GM19240 (cell line): ENCODE results near the gene ATG10.
"Not testable (repeated sequence)": the region's sequence is repeated elsewhere in the genome, so short reads cannot be mapped to it uniquely, and the experiment has no call there.

Experiments used
- DNase-seq: peaks from one replicate; pipeline ENCODE4 v3.0.0; 2011; ENCODE audit warnings: low spot score; ENCODE audit not compliant: insufficient read length

ATG10 gene

DNA sequence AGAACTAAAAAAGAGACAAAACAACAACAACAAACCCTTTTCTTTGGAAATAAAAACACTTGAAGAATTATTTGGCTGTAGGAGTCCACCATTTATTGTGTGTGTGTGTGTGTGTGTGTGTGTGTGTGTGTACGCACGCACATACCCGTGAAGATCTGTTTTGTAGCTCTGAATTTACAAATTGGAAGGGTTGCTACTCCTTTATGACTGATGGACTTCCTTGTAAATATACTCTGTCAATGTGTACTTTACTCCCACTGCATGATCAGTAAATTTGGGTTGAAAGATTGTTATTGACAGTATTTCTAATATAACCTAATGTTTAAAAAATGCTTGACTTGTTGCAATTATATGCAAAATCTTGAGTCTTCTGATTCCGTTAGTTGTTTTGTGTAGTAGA lies 148.1 kb downstream of the ATG10 start:
- DNase-seq = no peak

DNA sequence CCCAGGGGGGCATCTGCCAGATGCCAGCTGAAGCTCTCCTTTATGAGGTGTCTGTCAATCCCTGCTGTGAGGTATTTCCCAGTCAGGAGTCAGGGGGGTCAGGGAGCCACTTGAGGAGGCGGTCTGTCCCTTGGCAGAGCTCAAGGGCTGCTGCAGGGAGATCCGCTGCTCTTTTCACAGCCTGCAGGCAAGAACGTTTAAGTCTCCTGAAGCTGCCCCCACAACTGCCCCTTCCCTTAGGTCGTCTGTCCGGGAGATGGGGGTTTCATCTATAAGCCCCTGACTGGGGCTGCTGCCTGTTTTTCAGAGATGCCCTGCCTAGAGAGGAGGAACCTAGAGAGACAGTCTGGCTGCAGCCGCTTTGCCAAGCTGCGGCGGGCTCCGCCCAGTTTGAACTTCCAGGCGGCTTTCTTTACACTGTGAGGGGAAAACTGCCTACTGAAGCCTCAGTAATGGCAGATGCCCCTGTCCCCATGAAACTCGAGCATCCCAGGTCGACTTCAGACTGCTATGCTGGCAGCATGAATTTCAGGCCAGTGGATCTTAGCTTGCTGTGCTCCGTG lies 158.0 kb downstream of the ATG10 start:
- DNase-seq = no peak

GRCh38 chr5:82130602-82131001 lies 158.8 kb downstream of the ATG10 start:
- no peak for DNase-seq

DNA sequence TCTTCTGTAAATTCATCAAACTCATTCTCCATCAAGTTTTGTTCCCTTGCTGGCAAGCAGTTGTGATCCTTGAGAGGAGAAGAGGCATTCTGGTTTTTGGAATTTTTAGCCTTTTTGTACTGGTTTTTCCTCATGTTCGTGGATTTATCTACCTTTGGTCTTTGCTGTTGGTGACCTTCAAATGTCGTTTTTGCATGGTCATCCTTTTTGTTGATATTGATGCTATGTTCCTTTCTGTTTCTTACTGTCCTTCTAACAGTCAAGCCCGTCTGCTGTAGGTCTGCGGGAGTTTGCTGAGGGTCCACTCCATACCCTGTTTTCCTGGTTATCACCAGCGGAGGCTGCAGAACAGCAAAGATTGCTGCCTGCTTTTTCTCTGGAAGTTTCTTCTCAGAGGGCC lies 165.4 kb downstream of the ATG10 start:
- DNase-seq = no peak

DNA sequence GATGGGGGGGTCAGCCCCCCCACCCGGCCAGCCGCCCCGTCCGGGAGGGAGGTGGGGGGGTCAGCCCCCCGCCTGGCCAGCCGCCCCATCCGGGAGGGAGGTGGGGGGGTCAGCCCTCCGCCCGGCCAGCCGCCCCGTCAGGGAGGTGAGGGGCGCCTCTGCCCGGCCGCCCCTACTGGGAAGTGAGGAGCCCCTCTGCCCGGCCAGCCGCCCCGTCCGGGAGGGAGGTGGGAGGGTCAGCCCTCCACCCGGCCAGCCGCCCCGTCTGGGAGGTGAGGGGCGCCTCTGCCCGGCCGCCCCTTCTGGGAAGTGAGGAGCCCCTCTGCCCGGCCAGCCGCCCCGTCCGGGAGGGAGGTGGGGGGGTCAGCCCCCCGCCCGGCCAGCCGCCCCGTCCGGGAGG lies 168.0 kb downstream of the ATG10 start:
- DNase-seq = not testable (repeated sequence)

GRCh38 chr5:82142217-82142841 lies 170.5 kb downstream of the ATG10 start:
- DNase-seq = no peak

DNA sequence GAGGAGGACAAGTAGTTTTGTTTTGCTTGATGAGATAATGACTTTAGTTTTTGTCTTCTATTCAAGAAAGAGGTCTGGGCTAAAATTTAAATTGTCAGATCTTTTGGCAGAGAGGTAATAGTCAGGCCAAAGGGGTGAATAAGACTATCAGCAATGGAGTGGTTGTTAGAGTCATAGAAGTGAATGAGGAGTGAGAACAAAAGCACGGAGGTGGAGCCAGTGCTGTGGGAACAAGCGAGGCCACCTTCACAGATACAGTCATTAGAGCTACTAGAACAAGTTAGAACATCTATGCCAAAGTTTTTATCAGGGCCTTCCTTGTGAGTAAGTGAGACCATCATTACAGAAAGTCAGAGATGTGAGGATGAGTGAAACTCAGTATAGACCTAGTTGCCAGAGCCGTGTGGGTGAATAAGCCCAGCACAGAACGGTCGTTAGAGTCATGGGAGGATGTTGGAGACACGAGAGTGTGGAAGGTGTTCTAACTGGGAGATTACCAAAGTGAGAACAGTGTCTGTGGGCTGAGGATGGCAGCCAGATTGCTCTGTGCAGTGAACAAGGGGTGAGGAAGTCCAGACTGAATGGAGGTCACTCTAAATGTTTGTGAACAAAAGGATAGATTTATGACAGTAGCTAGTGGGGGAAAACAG lies 171.2 kb downstream of the ATG10 start:
- DNase-seq = no peak

GRCh38 chr5:82147860-82148573 lies 176.2 kb downstream of the ATG10 start:
- DNase-seq = no peak

GRCh38 chr5:82149434-82149833 lies 177.6 kb downstream of the ATG10 start:
- DNase-seq = no peak

GRCh38 chr5:82150559-82150958 lies 178.7 kb downstream of the ATG10 start:
- DNase-seq = no peak

DNA sequence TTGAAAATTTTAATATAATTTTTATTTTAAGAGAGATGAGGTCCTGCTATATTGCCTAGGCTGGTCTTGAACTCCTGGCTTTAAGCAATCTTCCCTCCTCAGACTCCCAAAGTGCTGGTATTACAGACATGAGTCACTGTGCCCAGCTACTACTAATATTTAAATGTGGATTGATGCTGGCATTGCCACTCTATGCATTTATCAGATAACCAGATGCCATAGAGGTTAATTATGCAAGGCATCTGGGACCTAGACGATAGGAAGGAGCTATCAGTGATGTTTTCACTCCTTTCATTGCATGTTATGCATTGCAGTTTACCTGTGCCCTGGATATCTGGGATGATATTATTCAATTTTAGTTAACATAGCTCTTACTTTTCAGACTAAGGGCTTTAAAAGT lies 179.4 kb downstream of the ATG10 start:
- no peak for DNase-seq

- DNase-seq = no peak
Measured at GRCh38 chr5:82151662-82152061, 179.8 kb downstream of the ATG10 start.

DNA sequence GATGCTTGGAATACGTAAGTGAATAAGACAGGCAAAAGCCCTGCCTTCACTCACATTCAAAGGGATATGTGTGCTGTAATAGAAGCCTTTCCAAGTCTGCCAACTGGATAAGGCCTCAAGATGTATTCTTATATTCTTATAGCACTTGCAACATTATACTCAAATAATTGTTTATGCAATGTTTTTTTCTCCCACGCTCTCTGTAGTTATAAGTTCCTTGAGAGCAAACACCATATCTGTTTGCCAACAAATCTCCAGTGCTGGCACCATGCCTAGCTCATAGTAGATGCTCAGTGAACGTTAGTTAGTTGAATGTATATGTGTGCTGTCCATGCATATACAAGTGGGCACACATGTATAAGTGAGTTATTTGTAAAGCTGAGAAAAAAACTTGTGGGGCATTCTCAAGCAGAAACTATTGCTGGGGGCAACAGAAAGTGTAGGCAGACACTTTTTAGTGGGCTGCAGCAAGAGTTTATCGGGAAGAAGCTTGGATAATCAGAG lies 181.2 kb downstream of the ATG10 start:
- DNase-seq = no peak

GRCh38 chr5:82154776-82155175 lies 183.0 kb downstream of the ATG10 start:
- no peak for DNase-seq

- DNase-seq = no peak
Measured at GRCh38 chr5:82155305-82155704, 183.5 kb downstream of the ATG10 start.

DNA sequence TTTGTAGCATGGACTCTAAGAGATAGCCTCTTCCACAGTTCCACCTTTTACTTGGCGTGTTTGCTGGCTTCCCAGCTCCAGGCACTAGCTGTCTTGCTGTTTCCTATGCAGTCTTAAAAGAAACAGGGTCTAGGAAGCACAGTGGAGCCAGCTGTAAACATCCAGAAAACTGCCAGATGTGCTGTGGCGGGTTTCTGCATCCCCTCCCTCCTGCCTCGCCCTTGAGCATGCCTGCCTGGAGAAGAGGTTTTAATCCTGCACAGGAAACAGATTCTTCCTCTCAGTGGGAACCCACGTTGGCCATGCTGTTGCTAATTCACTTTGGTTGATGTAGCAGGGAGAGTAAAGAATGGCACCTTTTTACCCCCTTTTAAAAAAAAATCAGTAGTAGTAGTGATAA lies 185.1 kb downstream of the ATG10 start:
- no peak for DNase-seq

- no peak for DNase-seq
Measured at GRCh38 chr5:82158755-82159413, 187.1 kb downstream of the ATG10 start.

DNA sequence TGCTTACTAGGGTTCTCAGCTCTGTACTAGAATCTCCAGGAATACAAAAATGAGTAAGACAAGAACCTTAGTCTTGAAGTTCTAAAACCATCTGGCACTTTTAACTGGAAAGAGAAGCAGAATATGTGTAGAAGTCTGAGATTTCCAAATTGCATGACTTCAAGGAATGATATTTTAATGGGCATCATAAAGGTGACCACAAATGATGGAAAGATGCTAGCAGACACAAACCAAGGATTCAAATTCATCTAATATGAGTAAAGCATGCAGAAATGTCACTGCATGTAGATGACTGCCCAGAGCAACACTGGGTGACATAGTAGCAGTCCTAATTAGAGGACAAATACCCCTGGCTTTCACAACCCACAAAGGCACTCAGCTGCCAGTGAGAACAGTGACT lies 189.1 kb downstream of the ATG10 start:
- no peak for DNase-seq

DNA sequence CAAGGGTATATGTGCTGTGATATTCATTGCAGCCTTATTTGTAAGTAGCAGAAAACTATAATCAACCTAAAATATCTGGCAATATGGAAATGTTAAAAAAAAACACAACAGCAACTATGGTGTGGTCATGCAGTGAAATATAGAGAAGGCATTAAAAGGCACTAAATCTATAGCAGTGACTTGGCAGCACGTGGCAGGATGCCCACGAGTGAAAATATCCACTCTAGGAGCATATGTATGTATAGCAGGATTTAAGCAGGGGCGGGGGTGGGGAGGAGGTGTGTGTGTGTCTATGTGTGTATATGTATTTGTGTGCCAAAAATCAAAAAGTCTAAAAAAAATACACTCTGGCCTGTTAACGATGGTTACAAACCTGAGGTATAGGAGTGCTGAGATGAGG lies 190.8 kb downstream of the ATG10 start:
- DNase-seq = no peak

DNA sequence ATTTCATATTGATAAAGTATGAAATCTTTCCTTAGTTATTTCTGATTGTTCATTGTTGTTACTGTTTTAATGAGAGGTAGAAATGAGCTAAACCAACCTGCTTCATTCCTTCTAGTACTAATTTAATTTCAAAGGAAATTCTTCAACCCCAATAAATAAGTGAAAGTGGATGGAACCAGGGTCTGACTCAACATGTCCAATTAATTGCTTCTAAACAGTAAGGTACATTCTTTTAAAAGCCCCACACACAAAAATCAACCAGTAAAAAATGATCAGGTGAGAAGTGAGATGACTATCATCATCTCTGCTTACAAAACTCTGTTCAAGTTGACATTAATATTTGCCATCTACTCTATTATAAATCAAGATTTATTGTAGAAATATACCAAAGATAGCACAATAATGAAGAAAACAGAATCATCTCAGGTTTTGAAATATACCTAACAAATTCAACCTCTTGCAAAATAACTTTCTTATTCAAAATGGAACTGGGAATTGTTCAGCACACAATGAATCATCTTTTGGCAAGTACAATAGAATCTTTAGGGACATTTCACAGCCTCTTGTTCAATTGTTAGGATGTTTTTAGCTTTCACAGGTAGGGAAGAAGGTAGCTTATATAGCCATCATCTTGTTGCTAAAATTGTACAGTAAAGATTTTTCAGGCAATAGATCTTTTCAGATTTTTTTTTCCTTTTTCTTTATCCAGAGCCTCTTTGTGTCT lies 191.8 kb downstream of the ATG10 start:
- no peak for DNase-seq
